ENCODE results near the gene DNM3. TPM values are rescaled to one million over a fixed set of nuclear protein-coding genes. Genes with fewer than 3 reads are reported as not detected.

DNM3 gene
- total and polyA plus RNA-seq, 2 of the 8 experiments (the other 6 are each of a cell fraction or from before 2014, with no cell fraction given) = 2.0 to 8.5 TPM

DNA sequence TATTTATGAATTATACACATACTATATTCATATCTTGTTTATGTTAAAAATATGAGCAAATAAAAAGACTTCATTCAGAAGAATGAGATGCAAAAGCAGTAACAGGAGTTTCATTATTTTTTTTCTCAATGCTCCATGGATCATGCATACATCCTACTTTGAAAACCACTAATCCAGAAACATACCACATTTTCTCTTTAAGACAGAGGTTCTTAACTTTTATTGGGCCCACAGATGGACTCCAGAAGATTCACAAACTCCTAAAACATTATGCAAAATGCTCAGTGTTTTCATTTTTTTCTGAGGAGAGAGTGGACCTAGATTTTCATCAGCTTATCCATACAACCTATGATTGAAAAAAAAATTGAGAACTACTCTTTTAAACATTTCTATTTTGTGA, 227.8 kb downstream of the DNM3 start (continued):
- TF ChIP-seq, protein P1, sequence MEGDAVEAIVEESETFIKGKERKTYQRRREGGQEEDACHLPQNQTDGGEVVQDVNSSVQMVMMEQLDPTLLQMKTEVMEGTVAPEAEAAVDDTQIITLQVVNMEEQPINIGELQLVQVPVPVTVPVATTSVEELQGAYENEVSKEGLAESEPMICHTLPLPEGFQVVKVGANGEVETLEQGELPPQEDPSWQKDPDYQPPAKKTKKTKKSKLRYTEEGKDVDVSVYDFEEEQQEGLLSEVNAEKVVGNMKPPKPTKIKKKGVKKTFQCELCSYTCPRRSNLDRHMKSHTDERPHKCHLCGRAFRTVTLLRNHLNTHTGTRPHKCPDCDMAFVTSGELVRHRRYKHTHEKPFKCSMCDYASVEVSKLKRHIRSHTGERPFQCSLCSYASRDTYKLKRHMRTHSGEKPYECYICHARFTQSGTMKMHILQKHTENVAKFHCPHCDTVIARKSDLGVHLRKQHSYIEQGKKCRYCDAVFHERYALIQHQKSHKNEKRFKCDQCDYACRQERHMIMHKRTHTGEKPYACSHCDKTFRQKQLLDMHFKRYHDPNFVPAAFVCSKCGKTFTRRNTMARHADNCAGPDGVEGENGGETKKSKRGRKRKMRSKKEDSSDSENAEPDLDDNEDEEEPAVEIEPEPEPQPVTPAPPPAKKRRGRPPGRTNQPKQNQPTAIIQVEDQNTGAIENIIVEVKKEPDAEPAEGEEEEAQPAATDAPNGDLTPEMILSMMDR (IDR thresholded peaks at IDR 0.05; ENCODE audit: control extremely low read depth in 1 of 3, insufficient read depth in 1 of 3, low read depth in 1 of 3, low read length in 3 of 3) = no peak
- TF ChIP-seq, protein P2, sequence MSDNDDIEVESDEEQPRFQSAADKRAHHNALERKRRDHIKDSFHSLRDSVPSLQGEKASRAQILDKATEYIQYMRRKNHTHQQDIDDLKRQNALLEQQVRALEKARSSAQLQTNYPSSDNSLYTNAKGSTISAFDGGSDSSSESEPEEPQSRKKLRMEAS (IDR thresholded peaks at IDR 0.05) = no peak
- no peak for TF ChIP-seq RAD21 (IDR thresholded peaks at IDR 0.05 in 1 of 2, conservative IDR thresholded peaks at IDR 0.05 in 1 of 2; ENCODE audit: low read depth in 2 of 2, low read length in 2 of 2)
- no peak for TF ChIP-seq TCF12 (IDR thresholded peaks at IDR 0.05; ENCODE audit: low read depth, low read length)
- no peak for TF ChIP-seq KDM5A (IDR thresholded peaks at IDR 0.05; ENCODE audit: low read length)
- TF ChIP-seq NRF1 (IDR thresholded peaks at IDR 0.05; ENCODE audit: low read depth, low read length) = no peak
- no peak for TF ChIP-seq MAFK (IDR thresholded peaks at IDR 0.05; ENCODE audit: low read depth, low read length)
- TF ChIP-seq BACH1 (IDR thresholded peaks at IDR 0.05; ENCODE audit: low read length) = no peak
- TF ChIP-seq, protein P3, sequence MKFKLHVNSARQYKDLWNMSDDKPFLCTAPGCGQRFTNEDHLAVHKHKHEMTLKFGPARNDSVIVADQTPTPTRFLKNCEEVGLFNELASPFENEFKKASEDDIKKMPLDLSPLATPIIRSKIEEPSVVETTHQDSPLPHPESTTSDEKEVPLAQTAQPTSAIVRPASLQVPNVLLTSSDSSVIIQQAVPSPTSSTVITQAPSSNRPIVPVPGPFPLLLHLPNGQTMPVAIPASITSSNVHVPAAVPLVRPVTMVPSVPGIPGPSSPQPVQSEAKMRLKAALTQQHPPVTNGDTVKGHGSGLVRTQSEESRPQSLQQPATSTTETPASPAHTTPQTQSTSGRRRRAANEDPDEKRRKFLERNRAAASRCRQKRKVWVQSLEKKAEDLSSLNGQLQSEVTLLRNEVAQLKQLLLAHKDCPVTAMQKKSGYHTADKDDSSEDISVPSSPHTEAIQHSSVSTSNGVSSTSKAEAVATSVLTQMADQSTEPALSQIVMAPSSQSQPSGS (IDR thresholded peaks at IDR 0.05; ENCODE audit: low read length) = no peak

Data from H1 (cell line).